H1 (cell line): ENCODE results near the gene TEX38. TPM values are rescaled to one million over a fixed set of nuclear protein-coding genes. Genes with fewer than 3 reads are reported as not detected.

ENCODE experiments used
- CTCF ChIA-PET: fragments of 300-600 bp; sonication (Branson Sonifier 250); formaldehyde crosslinking; loops from one replicate; lab custom pipeline; 2021; ENCODE audit not compliant: partially characterized antibody; lab: Charles Lee
- POLR2A ChIA-PET: fragments of 300-600 bp; sonication (Branson Sonifier 250); formaldehyde crosslinking; loops from one replicate; lab custom pipeline; 2021; ENCODE audit warnings: inconsistent platforms; ENCODE audit not compliant: partially characterized antibody; lab: Charles Lee
- DNase-seq, 2 experiments: peaks; one replicate each; pipeline versions ENCODE4 v3.0.0 to v3.0.0-alpha.2; 2010 to 2022; ENCODE audit warnings: low spot score in 2 of 2, low read depth in 1 of 2, mixed read lengths in 1 of 2
- FAIRE-seq: peaks from 2 replicates; lab custom pipeline; 2011; peaks lifted over from hg19 to GRCh38; lab: Jason Lieb, UNC
- H2AFZ ChIP-seq: 2 replicates; pipeline ENCODE4 v1.8.1; 2012; ENCODE audit warnings: low read length, inconsistent platforms
- H2AK5ac ChIP-seq: 2 replicates; pipeline ENCODE4 v1.6.1; 2013; ENCODE audit warnings: low read depth, low read length
- H2BK120ac ChIP-seq: replicated peaks from 2 replicates; pipeline ENCODE3; 2013; ENCODE audit warnings: low read depth, low read length, inconsistent platforms
- H2BK12ac ChIP-seq: 2 replicates; pipeline ENCODE4 v1.6.1; 2013; ENCODE audit warnings: low read depth, low read length
- H2BK15ac ChIP-seq: 2 replicates; pipeline ENCODE4 v1.6.1; 2013; ENCODE audit warnings: low read length
- H2BK20ac ChIP-seq: 2 replicates; pipeline ENCODE4 v1.6.1; 2013; ENCODE audit warnings: low read length
- H2BK5ac ChIP-seq: 2 replicates; pipeline ENCODE4 v1.6.1; 2013; ENCODE audit warnings: low read depth, low read length
- H3K14ac ChIP-seq: 2 replicates; pipeline ENCODE4 v1.6.1; 2013; ENCODE audit warnings: inconsistent platforms; ENCODE audit not compliant: insufficient read length
- H3K18ac ChIP-seq: 2 replicates; pipeline ENCODE4 v1.6.1; 2013; ENCODE audit warnings: low read length; ENCODE audit errors: extremely low read depth
- H3K23ac ChIP-seq: 2 replicates; pipeline ENCODE4 v1.6.1; 2013; ENCODE audit warnings: inconsistent platforms; ENCODE audit not compliant: insufficient read length
- H3K23me2 ChIP-seq: 2 replicates; pipeline ENCODE4 v1.6.1; 2013; ENCODE audit warnings: low read depth, low read length
- H3K27ac ChIP-seq: 2 replicates; pipeline ENCODE4 v1.6.1; 2011; ENCODE audit warnings: low read depth, low read length, inconsistent platforms
- H3K27me3 ChIP-seq, 4 experiments: replicated peaks in 1 of 4; 1 replicate in 1 of 4; 2 replicates in 3 of 4; pipeline versions ENCODE4 v1.6.1 to v1.8.1; 2011 to 2013; ENCODE audit warnings: low read length in 3 of 4, mild to moderate bottlenecking in 3 of 4, inconsistent platforms in 2 of 4, mixed read lengths in 2 of 4, moderate library complexity in 1 of 4; ENCODE audit not compliant: control insufficient read depth in 3 of 4, insufficient read depth in 3 of 4; ENCODE audit errors: extremely low read depth in 1 of 4
- H3K36me3 ChIP-seq, 4 experiments: 2 replicates each; pipeline versions ENCODE4 v1.6.1 to v1.8.1; 2011 to 2013; ENCODE audit warnings: mild to moderate bottlenecking in 4 of 4, low read length in 3 of 4, moderate library complexity in 2 of 4, control low read depth in 1 of 4, inconsistent platforms in 1 of 4; ENCODE audit not compliant: insufficient read depth in 4 of 4, control insufficient read depth in 2 of 4
- H3K4ac ChIP-seq: replicated peaks from 2 replicates; pipeline ENCODE3; 2013; ENCODE audit warnings: low read length, low read depth, mixed read lengths, inconsistent platforms; ENCODE audit not compliant: insufficient read length
- H3K4me1 ChIP-seq, 4 experiments: replicated peaks in 1 of 4; 1 replicate in 1 of 4; 2 replicates in 3 of 4; pipeline versions ENCODE4 v1.6.1 to v1.8.1; 2011 to 2013; ENCODE audit warnings: low read length in 3 of 4, inconsistent platforms in 2 of 4, mixed read lengths in 1 of 4; ENCODE audit not compliant: insufficient read depth in 4 of 4, control insufficient read depth in 3 of 4
- H3K4me2 ChIP-seq, 2 experiments: 2 replicates each; pipeline versions ENCODE4 v1.6.1 to v1.8.1; 2011 to 2013; ENCODE audit warnings: low read depth in 2 of 2, low read length in 2 of 2, control low read depth in 1 of 2, inconsistent platforms in 1 of 2, mild to moderate bottlenecking in 1 of 2; ENCODE audit not compliant: insufficient read depth in 1 of 2
- H3K4me3 ChIP-seq, 4 experiments: fragments of 200-600, 300-600 bp in 1 of 4; sonication (generic), shearing (Covaris generic), sonication (Bioruptor Twin) in 1 of 4; 2 replicates each; pipeline versions ENCODE4 v1.5.1 to v1.8.1; 2011 to 2016; ENCODE audit warnings: low read length in 4 of 4, low read depth in 3 of 4, control low read depth in 2 of 4, inconsistent platforms in 2 of 4, mild to moderate bottlenecking in 2 of 4, mixed read lengths in 1 of 4, moderate library complexity in 1 of 4; ENCODE audit not compliant: insufficient read depth in 2 of 4; ENCODE audit errors: extremely low read depth in 1 of 4
- H3K56ac ChIP-seq: replicated peaks from 2 replicates; pipeline ENCODE3; 2013; ENCODE audit warnings: low read depth, mild to moderate bottlenecking, mixed read lengths, low read length, inconsistent platforms; ENCODE audit not compliant: insufficient read length
- H3K79me1 ChIP-seq: 2 replicates; pipeline ENCODE4 v1.6.1; 2013; ENCODE audit warnings: low read depth, low read length, control low read depth
- H3K79me2 ChIP-seq, 2 experiments: 2 replicates each; pipeline versions ENCODE4 v1.6.1 to v1.8.1; 2012 to 2013; ENCODE audit warnings: low read length in 2 of 2, mild to moderate bottlenecking in 2 of 2, inconsistent platforms in 1 of 2; ENCODE audit not compliant: insufficient read depth in 2 of 2, control insufficient read depth in 1 of 2
- H3K9ac ChIP-seq, 4 experiments: replicated peaks in 1 of 4; 1 replicate in 1 of 4; 2 replicates in 3 of 4; pipeline versions ENCODE4 v1.6.1 to v1.8.1; 2011 to 2013; ENCODE audit warnings: low read depth in 3 of 4, low read length in 3 of 4, control low read depth in 2 of 4, mild to moderate bottlenecking in 2 of 4, moderate library complexity in 2 of 4, inconsistent platforms in 1 of 4; ENCODE audit errors: extremely low read depth in 1 of 4
- H3K9me3 ChIP-seq, 2 experiments: 2 replicates each; pipeline versions ENCODE4 v1.6.1 to v1.8.1; 2012 to 2013; ENCODE audit warnings: mild to moderate bottlenecking in 2 of 2, moderate library complexity in 2 of 2, control low read depth in 1 of 2, inconsistent platforms in 1 of 2, low read depth in 1 of 2, low read length in 1 of 2, mixed read lengths in 1 of 2; ENCODE audit not compliant: insufficient read depth in 2 of 2
- H4K20me1 ChIP-seq, 2 experiments: replicated peaks in 1 of 2; 2 replicates each; pipeline versions ENCODE3 to v1.8.1; 2011 to 2013; ENCODE audit warnings: inconsistent platforms in 2 of 2, low read length in 2 of 2, mild to moderate bottlenecking in 1 of 2; ENCODE audit not compliant: insufficient read depth in 2 of 2, control insufficient read depth in 1 of 2
- H4K5ac ChIP-seq: 2 replicates; pipeline ENCODE4 v1.6.1; 2013; ENCODE audit warnings: low read length, low read depth, mixed read lengths, inconsistent platforms; ENCODE audit not compliant: insufficient read length
- H4K8ac ChIP-seq: 2 replicates; pipeline ENCODE4 v1.8.0; 2013; ENCODE audit warnings: mild to moderate bottlenecking, moderate library complexity, low read length, inconsistent platforms; ENCODE audit not compliant: insufficient read depth; ENCODE audit errors: extremely low read depth
- H4K91ac ChIP-seq: replicated peaks from 2 replicates; pipeline ENCODE3; 2013; ENCODE audit warnings: low read length, mixed read lengths, inconsistent platforms; ENCODE audit not compliant: insufficient read length
- BCL11A ChIP-seq, 2 experiments: IDR thresholded peaks; one replicate each; pipeline ENCODE4 v1.6.1; 2011; ENCODE audit warnings: low read depth in 2 of 2, low read length in 2 of 2, mild to moderate bottlenecking in 2 of 2
- SIRT6 ChIP-seq: IDR thresholded peaks from one replicate; pipeline ENCODE4 v1.7.1; 2012; ENCODE audit warnings: low read length, inconsistent platforms
- SP4 ChIP-seq: IDR thresholded peaks from 2 replicates; pipeline ENCODE4 v1.6.1; 2012; ENCODE audit warnings: low read length, inconsistent platforms
- WGBS, 2 experiments: shearing (Covaris generic) in 1 of 2; methylation state at CpG; one replicate each; pipeline versions ENCODE4 v1.1.6 to v1.1.7; 2013 to 2015; ENCODE audit warnings: low lambda C conversion rate in 2 of 2, mixed read lengths in 2 of 2, inconsistent platforms in 1 of 2, low coverage in 1 of 2, missing lambda C conversion rate in 1 of 2; ENCODE audit not compliant: insufficient replicate concordance in 2 of 2, insufficient coverage in 1 of 2, insufficient read length in 1 of 2; ENCODE audit errors: extremely low coverage in 1 of 2, missing lambda C conversion rate in 1 of 2; 5-methylcytosine and 5-hydroxymethylcytosine counted together
- polyA plus RNA-seq, 7 experiments: library from polyadenylated mRNA; depleted of rRNA in 3 of 7; stranded (reverse) in 5 of 7; unstranded in 2 of 7; fragments of >200 nt in 5 of 7; fragments of 200-250 nt in 2 of 7; gene quantifications; 1 replicate in 5 of 7; 2 replicates in 1 of 7; 4 replicates in 1 of 7; pipeline versions ENCODE4 v1.2.1 to v1.2.3, GENCODE V29; 2011 to 2013; ENCODE audit warnings: missing spikeins in 2 of 7, mixed read lengths in 2 of 7
- total RNA-seq: library from RNA; stranded (reverse); fragmentation: NEBNext Ultra II Directional; extraction: Animal tissue kit (Norgen Biotek cat#: 25700); gene quantifications from 2 replicates; pipeline ENCODE4 v1.2.1, GENCODE V29; 2021
- TF ChIP-seq, protein P1 (sequence below): IDR thresholded peaks from 2 replicates; pipeline ENCODE4 v1.6.1; 2012; ENCODE audit warnings: inconsistent platforms

Gene TEX38
- total and polyA plus RNA-seq, 2 of the 8 experiments (the other 6 are each of a cell fraction or from before 2014, with no cell fraction given), result 0.33 TPM; not detected in 1

- no peak overlapping the region for H2BK5ac ChIP-seq
- no peak overlapping the region for H3K18ac ChIP-seq
- H3K36me3 ChIP-seq, result peaks cover 0 to 27% (median 13%) of the 10 kb centered on the region in 4 experiments; a peak in 4 of 8 replicates
- no peaks in the 10 kb centered on the region for H3K79me1 ChIP-seq
- H3K23ac ChIP-seq, result no peak overlapping the region
- H2AK5ac ChIP-seq, result no peak overlapping the region
- H2BK20ac ChIP-seq, result no peak overlapping the region
- POLR2A ChIA-PET, result interaction anchor here (0.6 to 2.1 kb wide), 4 partner anchors 18 to 601 kb away, joined by 3 to 6 read pairs (median 4); partner anchors contain the start of genes ATPAF1 and MOB3C
- FAIRE-seq, result no peak
- no peaks in the 10 kb centered on the region for H3K23me2 ChIP-seq
- H3K4me2 ChIP-seq, result no peak overlapping the region
- H4K8ac ChIP-seq, result no peak overlapping the region
- CTCF ChIA-PET, result interaction anchor here (2.5 kb wide), 1 partner anchor 25 kb away, joined by 11 read pairs; no protein-coding TSS in a partner anchor
- no peak overlapping the region for H3K56ac ChIP-seq
- no peaks in the 10 kb centered on the region for H3K4me1 ChIP-seq
- no peak overlapping the region for H3K4me3 ChIP-seq
- H2AFZ ChIP-seq, result no peak overlapping the region
- TF ChIP-seq, protein P1, sequence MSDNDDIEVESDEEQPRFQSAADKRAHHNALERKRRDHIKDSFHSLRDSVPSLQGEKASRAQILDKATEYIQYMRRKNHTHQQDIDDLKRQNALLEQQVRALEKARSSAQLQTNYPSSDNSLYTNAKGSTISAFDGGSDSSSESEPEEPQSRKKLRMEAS, result no peak
- TF ChIP-seq BCL11A (IDR thresholded peaks at IDR 0.05; ENCODE audit: low read depth in 2 of 2, low read length in 2 of 2) (no peak), SIRT6 (no peak), SP4 (no peak)
- H2BK12ac ChIP-seq, result no peak overlapping the region
- no peak overlapping the region for H3K14ac ChIP-seq
- no peak overlapping the region for H3K27ac ChIP-seq
- no peak overlapping the region for H4K91ac ChIP-seq
- H2BK120ac ChIP-seq, result no peak overlapping the region
- no peaks in the 10 kb centered on the region for H3K79me2 ChIP-seq
- H4K5ac ChIP-seq, result no peak overlapping the region
- no peak for DNase-seq
- no peaks in the 10 kb centered on the region for H4K20me1 ChIP-seq
- WGBS, 2 experiments, result 92% methylated on average over 3 of the region's 3 CpGs; no CpG with 5 or more reads in 1 of the 2 experiments
- H3K4ac ChIP-seq, result no peak overlapping the region
- no peak overlapping the region for H3K9ac ChIP-seq
- H3K27me3 ChIP-seq, result no peaks in the 10 kb centered on the region
- H2BK15ac ChIP-seq, result no peak overlapping the region
- H3K9me3 ChIP-seq, result no peaks in the 10 kb centered on the region
Measured at GRCh38 chr1:46647611-46648010, 24.0 kb upstream of the TEX38 start.
